OCI-LY7 (cell line): Measurements from ENCODE around the gene ADAMTS9. TPM values are rescaled to one million over a fixed set of nuclear protein-coding genes. Genes with fewer than 3 reads are reported as not detected.

Experiments
- BruUV-seq: library from RNA; stranded (reverse); fragments of 400-500 nt; replicated peaks from 2 replicates; lab custom pipeline; 2021; lab: Mats Ljungman, UMichigan
- CTCF ChIA-PET: fragments of 300-600 bp; sonication (Branson Sonifier 250); formaldehyde crosslinking; loops from one replicate; lab custom pipeline; 2022; ENCODE audit warnings: antibody characterized with exemption; ENCODE audit not compliant: unreplicated experiment; lab: Charles Lee
- POLR2A ChIA-PET: fragments of 300-600 bp; sonication (Branson Sonifier 250); formaldehyde crosslinking; loops from one replicate; lab custom pipeline; 2022; ENCODE audit warnings: antibody characterized with exemption; lab: Charles Lee
- DNase-seq: peaks from one replicate; pipeline ENCODE4 v3.0.0-alpha.2; 2015; ENCODE audit warnings: low spot score
- H2AFZ ChIP-seq: fragments of 200-600 bp; sonication (generic), shearing (Covaris generic); 2 replicates; pipeline ENCODE4 v1.6.1; 2014; ENCODE audit warnings: mild to moderate bottlenecking, antibody characterized with exemption, low read length, moderate library complexity
- H3K27ac ChIP-seq: fragments of 200-600 bp; sonication (generic); 2 replicates; pipeline ENCODE4 v1.5.1; 2014; ENCODE audit warnings: mixed run types, low read depth, mild to moderate bottlenecking, moderate library complexity, low read length, inconsistent platforms; ENCODE audit not compliant: poor library complexity, severe bottlenecking
- H3K36me3 ChIP-seq: fragments of 200-600 bp; sonication (generic); 2 replicates; pipeline ENCODE4 v1.6.1; 2014; ENCODE audit warnings: mild to moderate bottlenecking, antibody characterized with exemption, low read length, moderate library complexity, mixed read lengths; ENCODE audit not compliant: insufficient read depth
- H3K4me1 ChIP-seq: fragments of 200-600 bp; sonication (generic); 2 replicates; pipeline ENCODE4 v1.5.1; 2014; ENCODE audit warnings: mild to moderate bottlenecking, low read length; ENCODE audit not compliant: insufficient read depth, poor library complexity, severe bottlenecking
- H3K4me2 ChIP-seq: fragments of 200-600 bp; sonication (generic); 2 replicates; pipeline ENCODE4 v1.6.1; 2014; ENCODE audit warnings: mild to moderate bottlenecking, low read length
- H3K4me3 ChIP-seq: fragments of 200-600 bp; sonication (generic); 2 replicates; pipeline ENCODE4 v1.5.1; 2014; ENCODE audit warnings: mild to moderate bottlenecking, low read depth, low read length; ENCODE audit not compliant: poor library complexity, severe bottlenecking
- H3K79me2 ChIP-seq: fragments of 200-600 bp; sonication (generic); 2 replicates; pipeline ENCODE4 v1.6.1; 2016; ENCODE audit warnings: low read depth, mild to moderate bottlenecking, low read length, moderate library complexity, mixed read lengths; ENCODE audit not compliant: insufficient read depth
- H3K9me2 ChIP-seq: fragments of 200-600 bp; sonication (generic); 2 replicates; pipeline ENCODE4 v1.6.1; 2016; ENCODE audit warnings: mild to moderate bottlenecking, low read length, mixed read lengths; ENCODE audit not compliant: insufficient read depth
- H3K9me3 ChIP-seq: fragments of 200-600 bp; sonication (generic); 2 replicates; pipeline ENCODE4 v1.6.1; 2014; ENCODE audit warnings: mild to moderate bottlenecking, mixed run types, low read length, mixed read lengths
- H4K20me1 ChIP-seq: fragments of 200-600 bp; sonication (generic); 2 replicates; pipeline ENCODE4 v1.6.1; 2014; ENCODE audit warnings: mild to moderate bottlenecking, antibody characterized with exemption, low read length, moderate library complexity, mixed read lengths; ENCODE audit not compliant: insufficient read depth
- EZH2phosphoT487 ChIP-seq: fragments of 200-600 bp; sonication (generic); IDR thresholded peaks from 2 replicates; pipeline ENCODE4 v1.6.1; 2018; ENCODE audit warnings: low read depth, borderline replicate concordance, mild to moderate bottlenecking, mixed run types, antibody characterized with exemption, low read length, moderate library complexity, mixed read lengths
- intact Hi-C: fragments of 100-400 bp; cut with micrococcal nuclease; formaldehyde crosslinking; loops from one replicate; pipeline ENCODE4 v1.10.0; 2022; ENCODE audit not compliant: unreplicated experiment
- total RNA-seq, 2 experiments: library from RNA; depleted of rRNA in 1 of 2; stranded (reverse); fragments of >200 nt in 1 of 2; shearing (Covaris generic) in 1 of 2; gene quantifications; 2 replicates each; pipeline ENCODE4 v1.2.3, GENCODE V29; 2014 to 2022
- TF ChIP-seq, protein P1 (sequence below): fragments of 200-600 bp; sonication (generic); conservative IDR thresholded peaks from 2 replicates; pipeline ENCODE4 v1.5.1; 2014; ENCODE audit warnings: mild to moderate bottlenecking, antibody characterized with exemption, low read length, moderate library complexity, mixed read lengths

The ADAMTS9 gene
- total RNA-seq, 2 experiments from 2014 or later = not detected

DNA sequence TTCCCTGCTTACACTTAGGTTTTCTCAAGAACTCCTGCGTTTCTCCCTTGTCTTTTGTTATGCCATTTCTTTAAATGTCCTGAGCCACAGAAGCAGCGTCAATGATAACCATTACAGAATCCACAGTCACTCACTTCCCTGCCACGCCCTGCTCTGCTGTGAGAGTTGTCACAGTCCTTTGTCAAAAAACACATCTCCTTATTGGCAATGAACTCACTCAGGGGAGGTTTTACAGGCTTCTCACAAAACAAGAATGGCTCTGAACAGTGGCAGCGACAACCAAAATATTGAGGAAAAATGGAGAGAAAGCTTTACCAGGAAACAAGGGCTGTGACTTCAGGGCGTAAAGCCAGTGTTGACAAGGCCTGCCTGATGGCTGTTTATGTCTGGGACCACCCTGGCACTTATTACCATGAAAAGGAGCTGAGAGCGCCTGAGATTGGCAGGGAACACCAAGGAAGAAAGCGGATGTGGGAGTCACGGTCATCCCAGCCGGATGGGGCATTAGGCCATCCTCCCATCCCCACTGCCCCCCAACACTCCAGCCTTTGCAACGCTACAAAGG is 111.5 kb downstream of the ADAMTS9 start:
- CTCF ChIA-PET = no interaction called here

DNA sequence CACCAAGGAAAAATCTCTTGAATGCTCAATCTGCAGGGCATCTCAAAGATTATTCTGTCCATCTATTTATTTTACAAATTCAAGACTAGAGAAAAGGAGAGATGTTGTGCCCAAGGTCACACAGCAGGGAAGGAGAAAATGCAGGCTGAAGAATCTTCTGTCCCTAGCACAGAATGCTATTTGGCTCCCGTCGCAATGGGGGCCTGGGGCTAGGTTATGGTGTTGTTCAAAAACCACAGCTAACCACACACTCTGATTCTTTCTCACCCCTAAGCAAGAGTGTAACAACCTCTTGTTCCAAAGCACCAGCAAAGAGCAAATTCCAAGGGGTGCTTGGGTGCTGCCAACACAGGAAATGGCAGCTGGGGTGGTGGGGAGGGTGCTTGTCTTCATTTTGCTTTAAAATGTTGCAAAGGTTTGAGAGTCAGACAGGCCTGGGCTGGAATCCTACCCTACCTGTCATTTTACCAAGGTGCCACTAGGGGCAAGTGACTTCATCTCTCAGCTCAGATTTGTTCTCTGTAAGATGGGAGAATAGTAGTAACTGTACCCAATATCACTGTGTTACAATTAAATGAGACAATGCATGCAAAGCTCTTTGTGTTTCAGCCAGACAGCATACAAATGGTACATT is 112.5 kb downstream of the ADAMTS9 start:
- Histone ChIP-seq H3K79me2 (no peaks in the 10 kb centered on the region), H2AFZ (no peak overlapping the region), H4K20me1 (no peaks in the 10 kb centered on the region), H3K27ac (no peak overlapping the region), H3K4me1 (no peaks in the 10 kb centered on the region), H3K36me3 (no peaks in the 10 kb centered on the region), H3K4me3 (no peak overlapping the region), H3K9me2 (no peaks in the 10 kb centered on the region), H3K9me3 (no peaks in the 10 kb centered on the region), H3K4me2 (no peak overlapping the region)
- CTCF ChIA-PET = no interaction called here
- POLR2A ChIA-PET = no interaction called here
- DNase-seq = peak; percentile 13
- intact Hi-C loops = no loop called here
- no TSS peak for BruUV-seq
- TF ChIP-seq, protein P1, sequence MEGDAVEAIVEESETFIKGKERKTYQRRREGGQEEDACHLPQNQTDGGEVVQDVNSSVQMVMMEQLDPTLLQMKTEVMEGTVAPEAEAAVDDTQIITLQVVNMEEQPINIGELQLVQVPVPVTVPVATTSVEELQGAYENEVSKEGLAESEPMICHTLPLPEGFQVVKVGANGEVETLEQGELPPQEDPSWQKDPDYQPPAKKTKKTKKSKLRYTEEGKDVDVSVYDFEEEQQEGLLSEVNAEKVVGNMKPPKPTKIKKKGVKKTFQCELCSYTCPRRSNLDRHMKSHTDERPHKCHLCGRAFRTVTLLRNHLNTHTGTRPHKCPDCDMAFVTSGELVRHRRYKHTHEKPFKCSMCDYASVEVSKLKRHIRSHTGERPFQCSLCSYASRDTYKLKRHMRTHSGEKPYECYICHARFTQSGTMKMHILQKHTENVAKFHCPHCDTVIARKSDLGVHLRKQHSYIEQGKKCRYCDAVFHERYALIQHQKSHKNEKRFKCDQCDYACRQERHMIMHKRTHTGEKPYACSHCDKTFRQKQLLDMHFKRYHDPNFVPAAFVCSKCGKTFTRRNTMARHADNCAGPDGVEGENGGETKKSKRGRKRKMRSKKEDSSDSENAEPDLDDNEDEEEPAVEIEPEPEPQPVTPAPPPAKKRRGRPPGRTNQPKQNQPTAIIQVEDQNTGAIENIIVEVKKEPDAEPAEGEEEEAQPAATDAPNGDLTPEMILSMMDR = peak; percentile 74
- TF ChIP-seq EZH2phosphoT487 = no peak

More for the DNA sequence above, 111.5 kb downstream of the ADAMTS9 start:
- Histone ChIP-seq H3K36me3 (no peaks in the 10 kb centered on the region), H3K9me2 (no peaks in the 10 kb centered on the region), H3K27ac (no peak overlapping the region), H3K4me1 (no peaks in the 10 kb centered on the region), H4K20me1 (no peaks in the 10 kb centered on the region), H3K4me2 (no peak overlapping the region), H3K9me3 (no peaks in the 10 kb centered on the region), H3K4me3 (no peak overlapping the region), H3K79me2 (no peaks in the 10 kb centered on the region), H2AFZ (no peak overlapping the region)
- POLR2A ChIA-PET = no interaction called here
- no peak for DNase-seq
- BruUV-seq = no TSS peak
- intact Hi-C loops = no loop called here
- TF ChIP-seq, protein P1 = no peak
- no peak for TF ChIP-seq EZH2phosphoT487

DNA sequence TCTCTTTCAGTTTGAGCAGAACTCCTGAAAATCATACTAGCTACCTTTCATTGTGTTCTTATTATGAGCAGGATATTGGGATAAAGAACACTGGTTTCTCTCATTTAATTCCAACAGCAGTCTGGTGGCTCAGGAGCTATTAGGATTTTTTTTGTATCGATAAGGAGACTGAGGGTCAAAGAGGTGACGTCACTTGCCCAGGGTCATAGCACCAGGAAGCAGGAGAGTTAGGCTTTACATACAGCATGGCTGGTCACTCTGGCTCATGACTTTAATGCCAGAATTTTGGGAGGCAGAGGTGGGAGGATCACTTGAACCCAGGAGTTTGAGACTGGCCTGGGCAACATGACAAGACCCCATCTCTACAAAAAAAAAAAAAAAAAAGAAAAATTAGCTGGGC is 113.6 kb downstream of the ADAMTS9 start:
- ChIA-PET CTCF (interaction anchor here (0.5 kb wide), 1 partner anchor 388 kb away, joined by 3 read pairs; no protein-coding TSS in a partner anchor), POLR2A (interaction anchor here (0.6 kb wide), 1 partner anchor 1309 kb away, joined by 3 read pairs; no protein-coding TSS in a partner anchor)
- H3K36me3 ChIP-seq = no peaks in the 10 kb centered on the region
- no peaks in the 10 kb centered on the region for H3K4me1 ChIP-seq
- BruUV-seq = no TSS peak
- no peak for DNase-seq
- intact Hi-C loops = no loop called here
- H3K4me3 ChIP-seq = no peak overlapping the region
- H4K20me1 ChIP-seq = no peaks in the 10 kb centered on the region
- H3K9me3 ChIP-seq = no peaks in the 10 kb centered on the region
- H3K27ac ChIP-seq = no peak overlapping the region
- H3K9me2 ChIP-seq = no peaks in the 10 kb centered on the region
- no peak overlapping the region for H2AFZ ChIP-seq
- H3K79me2 ChIP-seq = no peaks in the 10 kb centered on the region
- no peak for TF ChIP-seq EZH2phosphoT487
- TF ChIP-seq, protein P1 = no peak
- no peak overlapping the region for H3K4me2 ChIP-seq
